Ishikawa (cell line): Measurements from ENCODE around the gene CDHR3.

Experiments used
- CEBPB ChIP-seq: IDR thresholded peaks from 2 replicates; pipeline ENCODE4 v1.6.1; 2012
- CREB1 ChIP-seq: IDR thresholded peaks from 2 replicates; pipeline ENCODE4 v1.6.1; 2012; ENCODE audit warnings: low read depth
- TAF1 ChIP-seq: IDR thresholded peaks from 2 replicates; pipeline ENCODE4 v1.6.1; 2012; ENCODE audit warnings: low read depth, mild to moderate bottlenecking
- USF1 ChIP-seq: IDR thresholded peaks from 2 replicates; pipeline ENCODE4 v1.6.1; 2012
- YY1 ChIP-seq: IDR thresholded peaks from 2 replicates; pipeline ENCODE4 v1.6.1; 2012; ENCODE audit warnings: low read depth
- TF ChIP-seq, protein P1 (sequence below): IDR thresholded peaks from 2 replicates; pipeline ENCODE4 v1.6.1; 2012; ENCODE audit warnings: low read depth, mild to moderate bottlenecking
- TF ChIP-seq, protein P2 (sequence below): IDR thresholded peaks from 2 replicates; pipeline ENCODE4 v1.6.1; 2012

- no peak for TF ChIP-seq TAF1
- TF ChIP-seq, protein P1, sequence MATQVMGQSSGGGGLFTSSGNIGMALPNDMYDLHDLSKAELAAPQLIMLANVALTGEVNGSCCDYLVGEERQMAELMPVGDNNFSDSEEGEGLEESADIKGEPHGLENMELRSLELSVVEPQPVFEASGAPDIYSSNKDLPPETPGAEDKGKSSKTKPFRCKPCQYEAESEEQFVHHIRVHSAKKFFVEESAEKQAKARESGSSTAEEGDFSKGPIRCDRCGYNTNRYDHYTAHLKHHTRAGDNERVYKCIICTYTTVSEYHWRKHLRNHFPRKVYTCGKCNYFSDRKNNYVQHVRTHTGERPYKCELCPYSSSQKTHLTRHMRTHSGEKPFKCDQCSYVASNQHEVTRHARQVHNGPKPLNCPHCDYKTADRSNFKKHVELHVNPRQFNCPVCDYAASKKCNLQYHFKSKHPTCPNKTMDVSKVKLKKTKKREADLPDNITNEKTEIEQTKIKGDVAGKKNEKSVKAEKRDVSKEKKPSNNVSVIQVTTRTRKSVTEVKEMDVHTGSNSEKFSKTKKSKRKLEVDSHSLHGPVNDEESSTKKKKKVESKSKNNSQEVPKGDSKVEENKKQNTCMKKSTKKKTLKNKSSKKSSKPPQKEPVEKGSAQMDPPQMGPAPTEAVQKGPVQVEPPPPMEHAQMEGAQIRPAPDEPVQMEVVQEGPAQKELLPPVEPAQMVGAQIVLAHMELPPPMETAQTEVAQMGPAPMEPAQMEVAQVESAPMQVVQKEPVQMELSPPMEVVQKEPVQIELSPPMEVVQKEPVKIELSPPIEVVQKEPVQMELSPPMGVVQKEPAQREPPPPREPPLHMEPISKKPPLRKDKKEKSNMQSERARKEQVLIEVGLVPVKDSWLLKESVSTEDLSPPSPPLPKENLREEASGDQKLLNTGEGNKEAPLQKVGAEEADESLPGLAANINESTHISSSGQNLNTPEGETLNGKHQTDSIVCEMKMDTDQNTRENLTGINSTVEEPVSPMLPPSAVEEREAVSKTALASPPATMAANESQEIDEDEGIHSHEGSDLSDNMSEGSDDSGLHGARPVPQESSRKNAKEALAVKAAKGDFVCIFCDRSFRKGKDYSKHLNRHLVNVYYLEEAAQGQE: no peak
- TF ChIP-seq CEBPB: no peak
- TF ChIP-seq YY1: no peak
- no peak for TF ChIP-seq USF1
- no peak for TF ChIP-seq CREB1
- TF ChIP-seq, protein P2, sequence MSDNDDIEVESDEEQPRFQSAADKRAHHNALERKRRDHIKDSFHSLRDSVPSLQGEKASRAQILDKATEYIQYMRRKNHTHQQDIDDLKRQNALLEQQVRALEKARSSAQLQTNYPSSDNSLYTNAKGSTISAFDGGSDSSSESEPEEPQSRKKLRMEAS: no peak
Observed at GRCh38 chr7:106038289-106038688, 75.2 kb downstream of the CDHR3 start.
